SK-N-SH (cell line): ENCODE data around the gene EXOC6. TPM values are rescaled to one million over a fixed set of nuclear protein-coding genes. Genes with fewer than 3 reads are reported as not detected.

Experiments
- CTCF ChIA-PET: fragments of 300-600, 350-600 bp; formaldehyde crosslinking; extraction: SDS; loops from one replicate; lab custom pipeline; 2021; lab: Yijun Ruan, JAX
- POLR2A ChIA-PET: fragments of 350-600 bp; sonication (Branson Sonifier 250); formaldehyde crosslinking; extraction: SDS; loops from one replicate; lab custom pipeline; 2020; ENCODE audit warnings: antibody characterized with exemption, inconsistent platforms; lab: Yijun Ruan, JAX
- DNase-seq: peaks from one replicate; pipeline ENCODE4 v3.0.0; 2012
- H2AFZ ChIP-seq: fragments of 200-600 bp; sonication (generic); 2 replicates; pipeline ENCODE4 v1.8.1; 2016; ENCODE audit warnings: antibody characterized with exemption, mild to moderate bottlenecking, low read depth
- H3F3A ChIP-seq: fragments of 200-600 bp; sonication (generic); replicated peaks from 2 replicates; pipeline ENCODE3; 2016; ENCODE audit warnings: antibody characterized with exemption, mild to moderate bottlenecking; ENCODE audit not compliant: insufficient read depth
- H3K27ac ChIP-seq, 2 experiments: fragments of 200-500 bp in 1 of 2; fragments of 200-600 bp in 1 of 2; sonication (Bioruptor generic) in 1 of 2; sonication (generic), shearing (Covaris generic) in 1 of 2; 2 replicates each; pipeline versions ENCODE4 v1.5.1 to v1.6.1; 2014 to 2016; ENCODE audit warnings: low read depth in 2 of 2, inconsistent platforms in 1 of 2, low read length in 1 of 2, mild to moderate bottlenecking in 1 of 2, mixed read lengths in 1 of 2
- H3K27me3 ChIP-seq: fragments of 200-600 bp; sonication (generic), shearing (Covaris generic); 2 replicates; pipeline ENCODE4 v1.6.1; 2016; ENCODE audit warnings: mixed run types; ENCODE audit not compliant: insufficient read depth
- H3K36me3 ChIP-seq, 2 experiments: fragments of 200-500 bp in 1 of 2; fragments of 200-600 bp in 1 of 2; sonication (Bioruptor generic) in 1 of 2; sonication (generic) in 1 of 2; replicated peaks in 1 of 2; 2 replicates each; pipeline versions ENCODE3 to v1.5.1; 2014 to 2016; ENCODE audit warnings: low read length in 1 of 2, mild to moderate bottlenecking in 1 of 2; ENCODE audit not compliant: insufficient read depth in 2 of 2, control insufficient read depth in 1 of 2
- H3K4me1 ChIP-seq, 2 experiments: fragments of 200-500 bp in 1 of 2; fragments of 200-600 bp in 1 of 2; sonication (Bioruptor generic) in 1 of 2; sonication (generic), shearing (Covaris generic) in 1 of 2; 2 replicates each; pipeline versions ENCODE4 v1.5.1 to v1.6.1; 2014 to 2016; ENCODE audit warnings: low read depth in 1 of 2, low read length in 1 of 2, mixed run types in 1 of 2; ENCODE audit not compliant: insufficient read depth in 2 of 2, control insufficient read depth in 1 of 2
- H3K4me2 ChIP-seq: fragments of 200-600 bp; sonication (generic), shearing (Covaris generic); 2 replicates; pipeline ENCODE4 v1.6.1; 2017; ENCODE audit warnings: mixed run types
- H3K4me3 ChIP-seq, 2 experiments: fragments of 200-500 bp in 1 of 2; fragments of 200-600 bp in 1 of 2; sonication (Bioruptor generic) in 1 of 2; sonication (generic), shearing (Covaris generic) in 1 of 2; 2 replicates each; pipeline versions ENCODE4 v1.5.1 to v1.8.1; 2014 to 2016; ENCODE audit warnings: low read depth in 2 of 2, inconsistent platforms in 1 of 2, low read length in 1 of 2, mild to moderate bottlenecking in 1 of 2, mixed read lengths in 1 of 2, moderate library complexity in 1 of 2
- H3K79me2 ChIP-seq: fragments of 200-600 bp; sonication (generic); 2 replicates; pipeline ENCODE4 v1.8.1; 2017; ENCODE audit warnings: mild to moderate bottlenecking; ENCODE audit not compliant: insufficient read depth
- H3K9ac ChIP-seq: fragments of 200-600 bp; sonication (generic); 2 replicates; pipeline ENCODE4 v1.6.1; 2017; ENCODE audit warnings: mixed run types
- H3K9me2 ChIP-seq: fragments of 200-600 bp; sonication (generic); 2 replicates; pipeline ENCODE4 v1.6.1; 2017; ENCODE audit warnings: mixed run types
- H3K9me3 ChIP-seq: fragments of 200-600 bp; sonication (generic); 2 replicates; pipeline ENCODE4 v1.6.1; 2017; ENCODE audit warnings: mixed run types, mild to moderate bottlenecking, moderate library complexity
- H4K20me1 ChIP-seq: fragments of 200-600 bp; sonication (generic); 2 replicates; pipeline ENCODE4 v1.6.1; 2017; ENCODE audit warnings: mild to moderate bottlenecking, mixed run types; ENCODE audit not compliant: insufficient read depth
- EZH2phosphoT487 ChIP-seq: fragments of 200-600 bp; sonication (generic); IDR thresholded peaks from 2 replicates; pipeline ENCODE4 v1.6.1; 2017; ENCODE audit warnings: low read depth, mixed run types, mild to moderate bottlenecking, antibody characterized with exemption, moderate library complexity, borderline replicate concordance
- FOSL2 ChIP-seq: IDR thresholded peaks from 2 replicates; pipeline ENCODE4 v1.4.0; 2012; ENCODE audit warnings: low read depth, mild to moderate bottlenecking, moderate library complexity, borderline replicate concordance
- FOXM1 ChIP-seq: IDR thresholded peaks from 2 replicates; pipeline ENCODE4 v1.4.0; 2012; ENCODE audit warnings: low read depth, mild to moderate bottlenecking
- JUND ChIP-seq: IDR thresholded peaks from 2 replicates; pipeline ENCODE4 v1.4.0; 2012
- MXI1 ChIP-seq: IDR thresholded peaks from 2 replicates; pipeline ENCODE4 v1.6.1; 2012; ENCODE audit warnings: mild to moderate bottlenecking, low read depth, low read length, improper control_type of control experiment
- NFIC ChIP-seq: IDR thresholded peaks from 2 replicates; pipeline ENCODE4 v1.4.0; 2012; ENCODE audit warnings: borderline replicate concordance
- NRF1 ChIP-seq: IDR thresholded peaks from 2 replicates; pipeline ENCODE4 v1.6.1; 2012; ENCODE audit warnings: low read depth, mild to moderate bottlenecking, low read length
- POLR2AphosphoS5 ChIP-seq: IDR thresholded peaks from 2 replicates; pipeline ENCODE4 v1.6.1; 2012; ENCODE audit warnings: low read depth, low read length
- RFX5 ChIP-seq: IDR thresholded peaks from 2 replicates; pipeline ENCODE4 v1.6.1; 2012; ENCODE audit warnings: mild to moderate bottlenecking, improper control_type of control experiment, low read length
- TAF1 ChIP-seq: IDR thresholded peaks from 2 replicates; pipeline ENCODE4 v1.6.1; 2012; ENCODE audit warnings: low read depth, mild to moderate bottlenecking, low read length, moderate library complexity, borderline replicate concordance
- TCF12 ChIP-seq: IDR thresholded peaks from 2 replicates; pipeline ENCODE4 v1.4.0; 2012
- TEAD4 ChIP-seq: IDR thresholded peaks from 2 replicates; pipeline ENCODE4 v1.4.0; 2012; ENCODE audit warnings: mild to moderate bottlenecking, borderline replicate concordance; ENCODE audit not compliant: insufficient read depth
- YY1 ChIP-seq: IDR thresholded peaks from 2 replicates; pipeline ENCODE4 v1.4.0; 2012; ENCODE audit warnings: low read depth, mild to moderate bottlenecking
- WGBS: methylation state at CpG from one replicate; pipeline ENCODE4 v1.1.6; 2017; ENCODE audit warnings: low lambda C conversion rate; 5-methylcytosine and 5-hydroxymethylcytosine counted together
- polyA plus RNA-seq, 3 experiments: library from polyadenylated mRNA; depleted of rRNA; stranded (reverse); fragments of >200 nt; gene quantifications; 2 replicates each; pipeline ENCODE4 v1.2.3, GENCODE V29; 2012
- TF ChIP-seq, protein P1 (sequence below): fragments of 150-350 bp; IDR thresholded peaks from 2 replicates; pipeline ENCODE4 v1.6.1; 2017; ENCODE audit warnings: antibody characterized with exemption, low read length, low read depth, borderline replicate concordance
- TF ChIP-seq, protein P2 (sequence below): IDR thresholded peaks from 2 replicates; pipeline ENCODE4; 2012
- TF ChIP-seq, protein P3 (sequence below): IDR thresholded peaks from 2 replicates; pipeline ENCODE4 v1.4.0; 2012; ENCODE audit warnings: low read depth
- TF ChIP-seq, protein P4 (sequence below): fragments of 200-600 bp; sonication (generic); IDR thresholded peaks from 2 replicates; pipeline ENCODE4 v1.6.1; 2017; ENCODE audit warnings: antibody characterized with exemption, mild to moderate bottlenecking, moderate library complexity
- TF ChIP-seq, protein P5 (sequence below): IDR thresholded peaks from 2 replicates; pipeline ENCODE4 v1.6.1; 2012; ENCODE audit warnings: mild to moderate bottlenecking, low read depth, low read length, moderate library complexity

EXOC6 gene
- polyA plus RNA-seq, 1 of the 3 experiments (the other 2 are of a cell fraction), result 2.3 TPM

DNA sequence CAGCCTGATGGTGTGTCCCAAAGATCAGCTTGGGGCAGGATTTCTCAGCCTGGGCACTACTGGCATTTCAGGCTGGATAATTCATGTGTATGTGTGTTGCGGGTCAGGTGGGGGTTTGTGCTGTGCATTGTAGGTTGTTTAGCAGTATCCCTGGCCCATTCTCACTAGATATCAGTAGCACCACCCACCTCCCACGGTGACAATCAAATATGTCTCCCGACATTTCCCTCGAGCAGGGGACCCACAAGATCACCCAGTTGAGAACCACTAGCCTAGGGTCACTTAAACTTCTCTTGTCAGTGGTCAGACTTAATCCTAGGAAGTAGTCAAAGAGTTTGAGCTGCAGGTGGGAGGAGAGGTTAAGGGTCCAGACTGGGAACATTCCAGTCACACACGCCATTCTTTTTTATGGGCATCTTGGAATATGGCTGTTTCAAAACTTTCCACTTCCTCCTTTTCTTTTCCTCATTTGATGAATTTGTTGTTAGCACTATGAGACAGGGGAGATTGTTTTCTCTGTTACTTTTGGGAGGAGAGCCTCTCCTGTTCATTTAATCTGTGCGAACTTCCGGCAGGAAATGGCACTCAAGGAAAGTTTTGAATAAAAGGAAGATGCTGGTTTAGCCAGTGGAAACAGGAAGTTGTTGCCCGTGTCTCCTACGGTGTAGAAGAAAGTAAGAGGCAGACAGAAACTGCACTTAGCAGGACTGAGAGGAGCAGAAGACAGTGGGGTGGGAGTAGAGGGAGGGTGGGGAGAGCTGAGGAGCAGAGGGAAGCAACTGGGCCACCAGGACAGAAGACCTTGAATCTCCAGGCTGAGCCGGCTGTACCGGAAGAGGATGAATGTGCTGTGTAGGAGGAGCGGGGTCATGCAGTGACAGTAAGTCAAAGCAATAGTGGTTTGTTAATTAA, 17.6 kb upstream of the EXOC6 start:
- 95% methylated on average over 12 of the region's 12 CpGs for WGBS
- TF ChIP-seq EZH2phosphoT487 (no peak), POLR2AphosphoS5 (no peak), FOSL2 (no peak), NRF1 (no peak), TEAD4 (no peak), TCF12 (no peak), JUND (no peak), MXI1 (no peak), FOXM1 (no peak), NFIC (no peak), TAF1 (no peak), YY1 (no peak), RFX5 (no peak)
- TF ChIP-seq, protein P1, sequence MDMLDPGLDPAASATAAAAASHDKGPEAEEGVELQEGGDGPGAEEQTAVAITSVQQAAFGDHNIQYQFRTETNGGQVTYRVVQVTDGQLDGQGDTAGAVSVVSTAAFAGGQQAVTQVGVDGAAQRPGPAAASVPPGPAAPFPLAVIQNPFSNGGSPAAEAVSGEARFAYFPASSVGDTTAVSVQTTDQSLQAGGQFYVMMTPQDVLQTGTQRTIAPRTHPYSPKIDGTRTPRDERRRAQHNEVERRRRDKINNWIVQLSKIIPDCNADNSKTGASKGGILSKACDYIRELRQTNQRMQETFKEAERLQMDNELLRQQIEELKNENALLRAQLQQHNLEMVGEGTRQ, result no peak
- TF ChIP-seq, protein P2, sequence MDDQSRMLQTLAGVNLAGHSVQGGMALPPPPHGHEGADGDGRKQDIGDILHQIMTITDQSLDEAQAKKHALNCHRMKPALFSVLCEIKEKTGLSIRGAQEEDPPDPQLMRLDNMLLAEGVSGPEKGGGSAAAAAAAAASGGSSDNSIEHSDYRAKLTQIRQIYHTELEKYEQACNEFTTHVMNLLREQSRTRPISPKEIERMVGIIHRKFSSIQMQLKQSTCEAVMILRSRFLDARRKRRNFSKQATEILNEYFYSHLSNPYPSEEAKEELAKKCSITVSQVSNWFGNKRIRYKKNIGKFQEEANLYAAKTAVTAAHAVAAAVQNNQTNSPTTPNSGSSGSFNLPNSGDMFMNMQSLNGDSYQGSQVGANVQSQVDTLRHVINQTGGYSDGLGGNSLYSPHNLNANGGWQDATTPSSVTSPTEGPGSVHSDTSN, result no peak
- TF ChIP-seq, protein P3, sequence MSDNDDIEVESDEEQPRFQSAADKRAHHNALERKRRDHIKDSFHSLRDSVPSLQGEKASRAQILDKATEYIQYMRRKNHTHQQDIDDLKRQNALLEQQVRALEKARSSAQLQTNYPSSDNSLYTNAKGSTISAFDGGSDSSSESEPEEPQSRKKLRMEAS, result no peak
- TF ChIP-seq, protein P4, sequence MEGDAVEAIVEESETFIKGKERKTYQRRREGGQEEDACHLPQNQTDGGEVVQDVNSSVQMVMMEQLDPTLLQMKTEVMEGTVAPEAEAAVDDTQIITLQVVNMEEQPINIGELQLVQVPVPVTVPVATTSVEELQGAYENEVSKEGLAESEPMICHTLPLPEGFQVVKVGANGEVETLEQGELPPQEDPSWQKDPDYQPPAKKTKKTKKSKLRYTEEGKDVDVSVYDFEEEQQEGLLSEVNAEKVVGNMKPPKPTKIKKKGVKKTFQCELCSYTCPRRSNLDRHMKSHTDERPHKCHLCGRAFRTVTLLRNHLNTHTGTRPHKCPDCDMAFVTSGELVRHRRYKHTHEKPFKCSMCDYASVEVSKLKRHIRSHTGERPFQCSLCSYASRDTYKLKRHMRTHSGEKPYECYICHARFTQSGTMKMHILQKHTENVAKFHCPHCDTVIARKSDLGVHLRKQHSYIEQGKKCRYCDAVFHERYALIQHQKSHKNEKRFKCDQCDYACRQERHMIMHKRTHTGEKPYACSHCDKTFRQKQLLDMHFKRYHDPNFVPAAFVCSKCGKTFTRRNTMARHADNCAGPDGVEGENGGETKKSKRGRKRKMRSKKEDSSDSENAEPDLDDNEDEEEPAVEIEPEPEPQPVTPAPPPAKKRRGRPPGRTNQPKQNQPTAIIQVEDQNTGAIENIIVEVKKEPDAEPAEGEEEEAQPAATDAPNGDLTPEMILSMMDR, result no peak
- TF ChIP-seq, protein P5, sequence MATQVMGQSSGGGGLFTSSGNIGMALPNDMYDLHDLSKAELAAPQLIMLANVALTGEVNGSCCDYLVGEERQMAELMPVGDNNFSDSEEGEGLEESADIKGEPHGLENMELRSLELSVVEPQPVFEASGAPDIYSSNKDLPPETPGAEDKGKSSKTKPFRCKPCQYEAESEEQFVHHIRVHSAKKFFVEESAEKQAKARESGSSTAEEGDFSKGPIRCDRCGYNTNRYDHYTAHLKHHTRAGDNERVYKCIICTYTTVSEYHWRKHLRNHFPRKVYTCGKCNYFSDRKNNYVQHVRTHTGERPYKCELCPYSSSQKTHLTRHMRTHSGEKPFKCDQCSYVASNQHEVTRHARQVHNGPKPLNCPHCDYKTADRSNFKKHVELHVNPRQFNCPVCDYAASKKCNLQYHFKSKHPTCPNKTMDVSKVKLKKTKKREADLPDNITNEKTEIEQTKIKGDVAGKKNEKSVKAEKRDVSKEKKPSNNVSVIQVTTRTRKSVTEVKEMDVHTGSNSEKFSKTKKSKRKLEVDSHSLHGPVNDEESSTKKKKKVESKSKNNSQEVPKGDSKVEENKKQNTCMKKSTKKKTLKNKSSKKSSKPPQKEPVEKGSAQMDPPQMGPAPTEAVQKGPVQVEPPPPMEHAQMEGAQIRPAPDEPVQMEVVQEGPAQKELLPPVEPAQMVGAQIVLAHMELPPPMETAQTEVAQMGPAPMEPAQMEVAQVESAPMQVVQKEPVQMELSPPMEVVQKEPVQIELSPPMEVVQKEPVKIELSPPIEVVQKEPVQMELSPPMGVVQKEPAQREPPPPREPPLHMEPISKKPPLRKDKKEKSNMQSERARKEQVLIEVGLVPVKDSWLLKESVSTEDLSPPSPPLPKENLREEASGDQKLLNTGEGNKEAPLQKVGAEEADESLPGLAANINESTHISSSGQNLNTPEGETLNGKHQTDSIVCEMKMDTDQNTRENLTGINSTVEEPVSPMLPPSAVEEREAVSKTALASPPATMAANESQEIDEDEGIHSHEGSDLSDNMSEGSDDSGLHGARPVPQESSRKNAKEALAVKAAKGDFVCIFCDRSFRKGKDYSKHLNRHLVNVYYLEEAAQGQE, result no peak
- Histone ChIP-seq H3K4me3 (no peak overlapping the region), H3K27ac (no peak overlapping the region), H3F3A (no peaks in the 10 kb centered on the region), H4K20me1 (no peaks in the 10 kb centered on the region), H3K27me3 (no peaks in the 10 kb centered on the region), H3K9me3 (no peaks in the 10 kb centered on the region), H3K9me2 (no peaks in the 10 kb centered on the region), H3K9ac (no peak overlapping the region), H3K4me1 (peaks cover 0 to 16% of the 10 kb centered on the region in 2 experiments; a peak in 1 of 4 replicates), H3K79me2 (no peaks in the 10 kb centered on the region), H3K36me3 (no peaks in the 10 kb centered on the region), H3K4me2 (no peak overlapping the region), H2AFZ (no peak overlapping the region)
- no peak for DNase-seq
- ChIA-PET POLR2A (no interaction called here), CTCF (interaction anchor here (1.4 kb wide), 1 partner anchor 12 kb away, joined by 3 read pairs; no protein-coding TSS in a partner anchor)
